Psoas muscle (tissue), 8 donors: ENCODE measurements around the gene HNRNPA1. TPM values are rescaled to one million over a fixed set of nuclear protein-coding genes. Genes with fewer than 3 reads are reported as not detected.
A peak's percentile ranks its signal among the peaks of the same experiment; 100 is the strongest.

ENCODE experiments used
- ATAC-seq, 4 donors: fragments of 200-7000 bp; cut with Tn5 transposase; one replicate each; pipeline ENCODE4 v1.9.1; 2020; ENCODE audit warnings: moderate library complexity in 3 of 4, mild to moderate bottlenecking in 2 of 4
- DNase-seq, 2 donors: peaks; one replicate each; pipeline ENCODE4 v3.0.0-alpha.2; 2020
- H3K27ac ChIP-seq: fragments of 200-600 bp; one replicate; pipeline ENCODE4 v1.8.0; 2022
- H3K27me3 ChIP-seq, 3 donors: fragments of 200-600 bp in 1 of 3; one replicate each; pipeline versions ENCODE4 v1.6.1 to v1.8.0; 2013 to 2022; ENCODE audit warnings: low read length in 2 of 3, mild to moderate bottlenecking in 2 of 3, moderate library complexity in 1 of 3; ENCODE audit not compliant: insufficient read depth in 3 of 3
- H3K36me3 ChIP-seq, 2 donors: fragments of 200-600 bp in 1 of 2; one replicate each; pipeline versions ENCODE4 v1.6.1 to v1.8.0; 2013 to 2022; ENCODE audit warnings: low read depth in 1 of 2, mild to moderate bottlenecking in 1 of 2, moderate library complexity in 1 of 2; ENCODE audit not compliant: insufficient read depth in 1 of 2
- H3K4me1 ChIP-seq: fragments of 200-600 bp; one replicate; pipeline ENCODE4 v1.8.0; 2022
- H3K4me3 ChIP-seq: fragments of 200-600 bp; one replicate; pipeline ENCODE4 v1.8.0; 2022; ENCODE audit warnings: mild to moderate bottlenecking
- H3K9me3 ChIP-seq: fragments of 200-600 bp; one replicate; pipeline ENCODE4 v1.8.0; 2022
- WGBS, 3 donors: extraction: QIAGEN DNeasy Blood & Tissue Kit; methylation state at CpG; one replicate each; pipeline versions ENCODE4 v1.1.6 to v1.1.7; 2013; 5-methylcytosine and 5-hydroxymethylcytosine counted together
- intact Hi-C, 2 donors: fragments of 100-400 bp; cut with DNase I; formaldehyde crosslinking; loops; one replicate each; pipeline versions ENCODE4 v1.11.0 to v1.14.2; 2022
- polyA plus RNA-seq, 3 donors: library from polyadenylated mRNA; stranded (reverse); fragments of 200-250 nt; gene quantifications; one replicate each; pipeline ENCODE4 v1.2.3, GENCODE V29; 2013
- total RNA-seq, 4 donors: library from RNA; stranded (reverse); fragmentation: NEBNext Ultra II Directional in 2 of 4; extraction: Animal tissue kit (Norgen Biotek cat#: 25700) in 2 of 4; gene quantifications; one replicate each; pipeline versions ENCODE4 v1.2.1 to v1.2.4, GENCODE V29; 2021 to 2023
- TF ChIP-seq, protein P1 (sequence below): fragments of 200-600 bp; IDR thresholded peaks from one replicate; pipeline ENCODE4 v1.8.0; 2022; ENCODE audit warnings: antibody characterized with exemption
- donor health status: healthy with polysubstance abuse.
- donor health status: DM: no; HTN: no; CAD: no; lungs with moderate emphysema.
- donor health status: Bipolar disorder and iron deficiency.
- donor health status: healthy.
- donor health status: DM: yes; HTN: yes; CAD: no.
- donor health status: DM: no; HTN: no; CAD: no.
- donor health status: DM: no; HTN: no; CAD: no.
- donor health status: DM: yes; HTN: yes; CAD: no.

The HNRNPA1 gene
- total and polyA plus RNA-seq, 7 donors, result 282 to 826 (median 453) TPM

DNA sequence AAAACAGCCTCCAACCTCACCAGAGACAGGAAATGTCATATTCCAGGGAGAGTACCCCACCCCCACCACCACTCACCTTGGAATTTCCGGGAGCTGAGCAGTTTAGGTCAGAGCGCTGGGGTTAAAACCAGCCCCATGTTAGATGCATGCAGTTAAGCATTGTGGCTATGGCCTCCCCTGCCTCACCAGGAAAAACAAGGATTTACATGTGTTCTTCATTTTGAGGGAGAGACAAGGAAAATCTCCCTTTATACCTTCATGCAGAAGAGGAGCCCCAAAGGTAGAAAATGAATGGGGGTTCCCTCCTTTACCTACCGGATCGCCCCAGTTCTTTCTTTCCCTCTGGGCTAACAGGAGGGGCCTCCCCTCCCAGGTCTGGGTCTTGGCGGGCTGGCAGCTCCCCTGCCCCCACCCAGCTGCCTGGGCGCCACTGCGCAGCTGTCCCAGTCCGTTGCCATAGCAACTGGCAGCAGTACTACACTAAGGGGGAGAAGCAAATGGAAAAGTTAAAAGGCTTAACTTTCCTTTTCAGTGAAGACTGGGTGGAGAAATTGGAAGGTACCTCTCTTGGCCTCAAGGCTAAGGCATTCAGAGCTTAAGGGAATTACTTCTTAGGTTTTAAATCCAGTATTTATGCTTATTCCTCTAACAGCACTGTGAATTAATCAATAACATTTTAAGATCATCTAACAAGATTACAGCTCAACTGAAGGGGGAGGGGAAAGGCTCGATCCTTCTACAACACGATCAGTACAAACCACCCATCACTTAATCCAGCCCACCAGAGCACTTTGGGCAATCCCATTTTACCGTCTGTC is 21.1 kb upstream of the HNRNPA1 start:
- WGBS, 3 donors, result 17 to 26% (median 17%) methylated on average over 11 of the region's 11 CpGs
- TF ChIP-seq, protein P1, sequence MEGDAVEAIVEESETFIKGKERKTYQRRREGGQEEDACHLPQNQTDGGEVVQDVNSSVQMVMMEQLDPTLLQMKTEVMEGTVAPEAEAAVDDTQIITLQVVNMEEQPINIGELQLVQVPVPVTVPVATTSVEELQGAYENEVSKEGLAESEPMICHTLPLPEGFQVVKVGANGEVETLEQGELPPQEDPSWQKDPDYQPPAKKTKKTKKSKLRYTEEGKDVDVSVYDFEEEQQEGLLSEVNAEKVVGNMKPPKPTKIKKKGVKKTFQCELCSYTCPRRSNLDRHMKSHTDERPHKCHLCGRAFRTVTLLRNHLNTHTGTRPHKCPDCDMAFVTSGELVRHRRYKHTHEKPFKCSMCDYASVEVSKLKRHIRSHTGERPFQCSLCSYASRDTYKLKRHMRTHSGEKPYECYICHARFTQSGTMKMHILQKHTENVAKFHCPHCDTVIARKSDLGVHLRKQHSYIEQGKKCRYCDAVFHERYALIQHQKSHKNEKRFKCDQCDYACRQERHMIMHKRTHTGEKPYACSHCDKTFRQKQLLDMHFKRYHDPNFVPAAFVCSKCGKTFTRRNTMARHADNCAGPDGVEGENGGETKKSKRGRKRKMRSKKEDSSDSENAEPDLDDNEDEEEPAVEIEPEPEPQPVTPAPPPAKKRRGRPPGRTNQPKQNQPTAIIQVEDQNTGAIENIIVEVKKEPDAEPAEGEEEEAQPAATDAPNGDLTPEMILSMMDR, result no peak
- DNase-seq (peak; percentile 53 to 74), ATAC-seq (peak; percentile 74 to 89 (median 80))
- no peaks in the 10 kb centered on the region for H3K27me3 ChIP-seq
- H3K9me3 ChIP-seq, result no peaks in the 10 kb centered on the region
- intact Hi-C loops, result no loop called here
- H3K4me3 ChIP-seq, result peak overlapping the region; percentile 50
- peaks cover 5 to 29% of the 10 kb centered on the region in 2 donors for H3K36me3 ChIP-seq
- H3K4me1 ChIP-seq, result peaks cover 21% of the 10 kb centered on the region
- H3K27ac ChIP-seq, result no peak overlapping the region

DNA sequence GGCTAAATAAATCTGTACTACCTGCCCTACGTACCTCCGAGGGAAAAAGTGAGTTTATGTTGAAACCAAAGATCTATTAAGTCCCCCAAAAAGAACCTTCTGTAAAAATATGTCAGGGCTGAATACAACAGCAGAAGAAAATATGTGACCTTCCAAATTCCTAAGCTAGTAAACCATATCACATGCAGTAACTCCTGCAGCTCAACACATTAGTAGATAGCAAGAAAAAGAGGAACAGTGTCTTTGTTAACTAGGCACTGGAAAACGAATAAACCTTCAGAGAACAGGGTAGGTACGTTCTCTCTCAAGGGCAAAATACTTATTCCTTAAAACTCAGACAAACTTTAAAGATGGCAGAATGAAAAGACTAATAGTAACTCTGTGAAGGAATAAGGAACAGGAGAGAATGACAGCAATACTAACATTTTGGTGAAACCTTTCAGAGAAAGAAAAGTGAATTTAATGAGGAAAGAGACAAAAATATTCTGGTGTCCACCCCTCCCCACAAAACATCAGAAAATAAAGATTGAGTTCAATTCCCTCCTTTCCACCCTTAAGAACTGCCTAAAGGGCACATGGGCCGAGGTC is 18.6 kb upstream of the HNRNPA1 start:
- H3K27ac ChIP-seq, result no peak overlapping the region
- TF ChIP-seq, protein P1, result no peak
- no peak for DNase-seq
- no peaks in the 10 kb centered on the region for H3K9me3 ChIP-seq
- H3K4me1 ChIP-seq, result peaks cover 21% of the 10 kb centered on the region
- intact Hi-C loops, result no loop called here
- H3K36me3 ChIP-seq, result peaks cover 0 to 7% of the 10 kb centered on the region in 2 donors
- no peak overlapping the region for H3K4me3 ChIP-seq
- 57 to 61% (median 59%) methylated on average over 5 of the region's 5 CpGs for WGBS, 3 donors
- ATAC-seq, result no peak
- no peaks in the 10 kb centered on the region for H3K27me3 ChIP-seq

DNA sequence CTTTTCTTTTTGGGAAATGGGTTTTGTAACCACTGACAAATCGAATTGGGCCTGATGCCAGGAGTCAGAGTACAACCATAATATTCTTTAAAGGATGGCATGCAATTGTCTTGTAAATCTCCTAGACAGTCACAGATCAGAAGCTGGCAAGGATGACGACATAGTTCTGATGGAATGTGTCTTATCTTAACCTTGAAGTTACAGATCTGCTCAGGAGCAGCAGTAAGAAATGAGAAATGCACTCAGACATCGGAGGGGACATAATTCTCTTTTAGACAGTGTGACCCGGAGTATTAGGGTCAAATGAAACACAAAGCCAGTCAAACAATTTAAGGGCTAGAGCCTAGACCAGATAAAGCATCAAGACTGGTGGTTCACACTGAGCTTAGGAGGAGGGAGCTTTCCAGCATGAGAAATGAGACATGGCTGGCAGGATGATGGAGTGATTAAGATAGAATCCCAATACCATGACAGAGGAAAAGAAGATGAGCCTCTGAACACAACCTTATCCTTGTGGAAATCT is 18.1 kb upstream of the HNRNPA1 start:
- no peaks in the 10 kb centered on the region for H3K9me3 ChIP-seq
- intact Hi-C loops, result no loop called here
- 20 to 33% (median 22%) methylated on average over 4 of the region's 4 CpGs for WGBS, 3 donors
- H3K27me3 ChIP-seq, result no peaks in the 10 kb centered on the region
- H3K27ac ChIP-seq, result no peak overlapping the region
- ATAC-seq (peak in 1 of 4 donors; percentile 38), DNase-seq (no peak)
- TF ChIP-seq, protein P1, result no peak
- no peak overlapping the region for H3K4me3 ChIP-seq
- H3K36me3 ChIP-seq, result peaks cover 0 to 1% of the 10 kb centered on the region in 2 donors
- H3K4me1 ChIP-seq, result peaks cover 21% of the 10 kb centered on the region

DNA sequence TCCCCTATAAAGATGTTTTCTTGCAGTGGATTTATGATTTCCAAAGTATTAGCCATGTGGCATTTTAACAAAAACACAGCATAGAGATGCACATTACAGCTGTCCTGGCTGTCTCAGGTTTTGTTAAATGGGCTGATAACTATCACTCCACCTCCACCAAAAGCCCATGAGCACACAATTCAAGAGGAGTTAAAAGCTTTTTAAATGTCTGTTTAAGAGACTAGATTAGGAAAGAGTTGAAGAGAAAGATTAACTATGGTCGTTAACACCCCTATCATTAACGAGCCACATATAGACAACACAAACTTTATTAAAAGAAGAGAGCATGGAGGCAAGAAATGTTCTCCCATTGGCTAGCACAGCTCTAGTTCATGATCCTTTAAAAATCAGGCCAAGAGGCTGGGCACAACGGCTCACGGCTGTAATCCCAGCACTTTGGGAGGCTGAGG is 15.1 kb upstream of the HNRNPA1 start:
- H3K4me1 ChIP-seq, result peaks cover 17% of the 10 kb centered on the region
- H3K27ac ChIP-seq, result no peak overlapping the region
- no peaks in the 10 kb centered on the region for H3K36me3 ChIP-seq
- no peak overlapping the region for H3K4me3 ChIP-seq
- WGBS, 3 donors, result 92 to 98% (median 93%) methylated on average over 4 of the region's 4 CpGs
- TF ChIP-seq, protein P1, result no peak
- H3K27me3 ChIP-seq, result no peaks in the 10 kb centered on the region
- no peaks in the 10 kb centered on the region for H3K9me3 ChIP-seq
- DNase-seq, result no peak
- ATAC-seq, result no peak
- intact Hi-C loops, result no loop called here
